HepG2 (cell line): ENCODE results near the gene MEIS3. TPM values are rescaled to one million over a fixed set of nuclear protein-coding genes. Genes with fewer than 3 reads are reported as not detected.
A peak's percentile ranks its signal among the peaks of the same experiment; 100 is the strongest.

Experiments used
- AFF4 ChIP-seq: sonication (generic); formaldehyde crosslinking; IDR thresholded peaks from 2 replicates; pipeline ENCODE4 v1.4.0; 2020; ENCODE audit warnings: missing genetic modification reagents
- CCAR2 ChIP-seq: fragments of 200-400 bp; formaldehyde crosslinking; optimal IDR thresholded peaks from 2 replicates; pipeline ENCODE3; 2018; ENCODE audit warnings: low read depth, mild to moderate bottlenecking, low read length, moderate library complexity
- CERS6 ChIP-seq: sonication (generic); formaldehyde crosslinking; IDR thresholded peaks from 2 replicates; pipeline ENCODE4 v1.5.0; 2020; ENCODE audit warnings: missing genetic modification reagents
- DRAP1 ChIP-seq: IDR thresholded peaks from 2 replicates; pipeline ENCODE4 v1.6.1; 2016; ENCODE audit warnings: missing genetic modification reagents, missing compliant biosample characterization
- ISX ChIP-seq: sonication (generic); formaldehyde crosslinking; conservative IDR thresholded peaks from 2 replicates; pipeline ENCODE4 v1.5.0; 2020; ENCODE audit warnings: missing genetic modification reagents
- JDP2 ChIP-seq: sonication (generic); formaldehyde crosslinking; IDR thresholded peaks from 2 replicates; pipeline ENCODE4 v1.8.1; 2022; ENCODE audit warnings: missing genetic modification reagents, borderline replicate concordance
- KAT2B ChIP-seq: fragments of 150-350 bp; IDR thresholded peaks from 2 replicates; pipeline ENCODE4 v1.6.1; 2014; ENCODE audit warnings: low read depth, low read length, borderline replicate concordance
- PHF20 ChIP-seq: sonication (generic); formaldehyde crosslinking; IDR thresholded peaks from 2 replicates; pipeline ENCODE4 v1.5.0; 2020; ENCODE audit warnings: mild to moderate bottlenecking, missing genetic modification reagents
- PRMT3 ChIP-seq: sonication (generic); formaldehyde crosslinking; IDR thresholded peaks from 2 replicates; pipeline ENCODE4 v1.8.1; 2022; ENCODE audit warnings: low read depth, mild to moderate bottlenecking, moderate library complexity, missing genetic modification reagents, borderline replicate concordance
- RXRB ChIP-seq: IDR thresholded peaks from 2 replicates; pipeline ENCODE4 v1.6.1; 2016; ENCODE audit warnings: borderline replicate concordance, missing genetic modification reagents, missing compliant biosample characterization
- SSRP1 ChIP-seq: IDR thresholded peaks from 2 replicates; pipeline ENCODE4 v1.6.1; 2016; ENCODE audit warnings: control low read depth
- TSC22D2 ChIP-seq: sonication (generic); formaldehyde crosslinking; IDR thresholded peaks from 2 replicates; pipeline ENCODE4 v1.5.1; 2020; ENCODE audit warnings: missing genetic modification reagents, mild to moderate bottlenecking, borderline replicate concordance
- ZKSCAN5 ChIP-seq: sonication (generic); formaldehyde crosslinking; IDR thresholded peaks from 2 replicates; pipeline ENCODE4 v1.5.1; 2020; ENCODE audit warnings: mild to moderate bottlenecking, missing genetic modification reagents
- ZNF225 ChIP-seq: sonication (generic); formaldehyde crosslinking; IDR thresholded peaks from 2 replicates; pipeline ENCODE4 v1.4.0; 2020; ENCODE audit warnings: mild to moderate bottlenecking, missing genetic modification reagents
- ZNF274 ChIP-seq: sonication (generic); formaldehyde crosslinking; IDR thresholded peaks from 2 replicates; pipeline ENCODE4 v1.5.1; 2020; ENCODE audit warnings: mild to moderate bottlenecking, missing genetic modification reagents
- ZNF451 ChIP-seq: sonication (generic); formaldehyde crosslinking; IDR thresholded peaks from 2 replicates; pipeline ENCODE4 v1.5.0; 2020; ENCODE audit warnings: mild to moderate bottlenecking, missing genetic modification reagents
- ZNF468 ChIP-seq: sonication (generic); formaldehyde crosslinking; IDR thresholded peaks from 2 replicates; pipeline ENCODE4 v1.8.0; 2022; ENCODE audit warnings: mild to moderate bottlenecking, moderate library complexity, missing genetic modification reagents
- ZNF7 ChIP-seq: IDR thresholded peaks from 2 replicates; pipeline ENCODE4 v1.6.1; 2016; ENCODE audit warnings: missing biosample characterization, missing genetic modification reagents
- ZNF768 ChIP-seq: sonication (generic); formaldehyde crosslinking; IDR thresholded peaks from 2 replicates; pipeline ENCODE4 v1.4.0; 2020; ENCODE audit warnings: missing genetic modification reagents
- ZNF772 ChIP-seq: sonication (generic); formaldehyde crosslinking; IDR thresholded peaks from 2 replicates; pipeline ENCODE4 v1.5.0; 2020; ENCODE audit warnings: mild to moderate bottlenecking, missing genetic modification reagents
- ZNF879 ChIP-seq: sonication (generic); formaldehyde crosslinking; IDR thresholded peaks from 2 replicates; pipeline ENCODE4 v1.8.1; 2023; ENCODE audit warnings: missing genetic modification reagents
- polyA plus RNA-seq, 8 experiments: library from polyadenylated mRNA; depleted of rRNA in 3 of 8; stranded (reverse) in 7 of 8; unstranded in 1 of 8; fragments of >200 nt; fragmentation: Illumina TruSeq in 4 of 8; extraction: Trizol in 4 of 8; gene quantifications; 2 replicates each; pipeline versions ENCODE4 v1.2.1 to v1.2.3, GENCODE V29; 2011 to 2016; ENCODE audit warnings: low read depth in 4 of 8, missing spikeins in 1 of 8, mixed read lengths in 1 of 8; ENCODE audit not compliant: insufficient read depth in 1 of 8
- total RNA-seq, 5 experiments: library from RNA; depleted of rRNA; stranded (reverse); fragments of >200 nt; fragmentation: Illumina TruSeq; extraction: Trizol; gene quantifications; 2 replicates each; pipeline ENCODE4 v1.2.3, GENCODE V29; 2016; ENCODE audit warnings: low read depth in 1 of 5
- TF ChIP-seq, protein P1 (sequence below): sonication (generic); formaldehyde crosslinking; conservative IDR thresholded peaks from 2 replicates; pipeline ENCODE4 v1.8.1; 2023; ENCODE audit warnings: missing genetic modification reagents

MEIS3 gene
- total and polyA plus RNA-seq, 2 of the 13 experiments (the other 11 are each of a cell fraction or from before 2014, with no cell fraction given) = 0.09 to 0.70 TPM

- TF ChIP-seq AFF4 = no peak
- TF ChIP-seq KAT2B = no peak
- TF ChIP-seq ZNF225 (CRISPR knock-in tag) = 0 out of 2 replicates have a peak, but pooled peaks have one; percentile 44
- 0 out of 2 replicates have a peak, but pooled peaks have one; percentile 48 for TF ChIP-seq PRMT3
- TF ChIP-seq ZNF274 (CRISPR knock-in tag) = peak; percentile 91
- TF ChIP-seq CERS6 = no peak
- peak; percentile 81; the same call in 1 of the 2 replicates for TF ChIP-seq ZNF451 (CRISPR knock-in tag)
- 0 out of 2 replicates have a peak, but pooled peaks have one; percentile 31 for TF ChIP-seq ZNF7
- TF ChIP-seq PHF20 = peak; percentile 49; the same call in 1 of the 2 replicates
- peak; percentile 50 for TF ChIP-seq RXRB (CRISPR knock-in tag)
- no peak for TF ChIP-seq ISX
- no peak for TF ChIP-seq SSRP1 (CRISPR knock-in tag)
- no peak for TF ChIP-seq ZKSCAN5 (CRISPR knock-in tag)
- 0 out of 2 replicates have a peak, but pooled peaks have one; percentile 28 for TF ChIP-seq ZNF879 (CRISPR knock-in tag)
- TF ChIP-seq, protein P1, sequence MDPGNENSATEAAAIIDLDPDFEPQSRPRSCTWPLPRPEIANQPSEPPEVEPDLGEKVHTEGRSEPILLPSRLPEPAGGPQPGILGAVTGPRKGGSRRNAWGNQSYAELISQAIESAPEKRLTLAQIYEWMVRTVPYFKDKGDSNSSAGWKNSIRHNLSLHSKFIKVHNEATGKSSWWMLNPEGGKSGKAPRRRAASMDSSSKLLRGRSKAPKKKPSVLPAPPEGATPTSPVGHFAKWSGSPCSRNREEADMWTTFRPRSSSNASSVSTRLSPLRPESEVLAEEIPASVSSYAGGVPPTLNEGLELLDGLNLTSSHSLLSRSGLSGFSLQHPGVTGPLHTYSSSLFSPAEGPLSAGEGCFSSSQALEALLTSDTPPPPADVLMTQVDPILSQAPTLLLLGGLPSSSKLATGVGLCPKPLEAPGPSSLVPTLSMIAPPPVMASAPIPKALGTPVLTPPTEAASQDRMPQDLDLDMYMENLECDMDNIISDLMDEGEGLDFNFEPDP (CRISPR knock-in tag) = no peak
- peak; percentile 87 for TF ChIP-seq ZNF772 (CRISPR knock-in tag)
- TF ChIP-seq DRAP1 = 0 out of 2 replicates have a peak, but pooled peaks have one; percentile 25
- no peak for TF ChIP-seq CCAR2
- no peak for TF ChIP-seq JDP2 (CRISPR knock-in tag)
- peak; percentile 77; the same call in 1 of the 2 replicates for TF ChIP-seq TSC22D2 (CRISPR knock-in tag)
- 0 out of 2 replicates have a peak, but pooled peaks have one; percentile 59 for TF ChIP-seq ZNF468 (CRISPR knock-in tag)
- TF ChIP-seq ZNF768 = peak; percentile 39; the same call in 1 of the 2 replicates
These were observed 10.9 kb upstream of the MEIS3 start (continued) for GRCh38 chr19:47430041-47430802.
